ENCODE data around the gene SEMA4D. TPM values are rescaled to one million over a fixed set of nuclear protein-coding genes. Genes with fewer than 3 reads are reported as not detected.

The SEMA4D gene
- total RNA-seq, 1 donor, result 0.72 TPM

DNA sequence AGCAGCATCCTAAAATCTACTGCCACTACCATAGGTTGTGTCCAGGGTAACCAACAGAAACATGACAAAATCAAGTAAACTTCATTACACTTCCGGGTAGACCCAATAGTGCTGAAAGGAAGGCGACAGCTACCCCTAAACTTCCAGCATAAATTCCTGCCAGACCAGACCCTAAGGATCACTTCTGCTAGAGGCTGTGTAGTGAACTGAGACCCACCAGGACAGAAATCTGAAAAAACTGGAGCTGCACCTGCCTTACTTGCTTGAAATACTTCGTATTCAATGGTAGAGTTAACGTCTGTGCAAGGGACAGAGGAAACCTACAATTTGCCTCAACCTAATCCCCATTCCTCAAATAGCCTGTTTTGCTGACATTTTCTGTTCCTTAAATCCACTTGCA, 180.6 kb downstream of the SEMA4D start:
- Histone ChIP-seq H3K36me3 (ENCODE audit: insufficient read depth, low read length) (peaks cover 22% of the 10 kb centered on the region), H3K4me2 (ENCODE audit: insufficient read depth, low read length) (peak overlapping the region; percentile 85), H3K4me3 (ENCODE audit: insufficient read depth, low read length) (peak overlapping the region; percentile 78)

DNA sequence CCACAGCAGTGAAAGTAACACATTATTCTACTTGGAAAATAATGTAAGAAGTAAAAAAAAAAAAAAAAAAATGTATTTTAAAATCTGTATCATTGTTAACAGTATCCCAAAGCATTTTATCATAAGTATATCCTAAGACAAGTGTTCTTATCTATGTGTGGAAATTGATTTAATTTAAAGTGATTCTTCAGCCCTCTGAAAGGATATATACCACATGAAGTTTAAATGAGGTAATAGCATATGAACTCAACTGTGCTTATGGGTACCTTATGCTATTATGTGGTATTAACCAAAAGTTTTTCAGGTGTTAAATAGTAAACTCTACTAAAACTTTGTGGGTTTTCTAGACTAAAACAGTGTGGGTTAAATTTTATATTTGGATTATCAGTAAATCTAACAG, 182.4 kb downstream of the SEMA4D start:
- H2AFZ ChIP-seq (ENCODE audit: low read length), result no peak overlapping the region
- H4K20me1 ChIP-seq (ENCODE audit: insufficient read depth, low read length), result peaks cover 4% of the 10 kb centered on the region
- H3K4me3 ChIP-seq (ENCODE audit: insufficient read depth, low read length), result no peak overlapping the region
- peaks cover 79% of the 10 kb centered on the region for H3K79me2 ChIP-seq (ENCODE audit: insufficient read depth, low read length)
- peaks cover 22% of the 10 kb centered on the region for H3K36me3 ChIP-seq (ENCODE audit: insufficient read depth, low read length)
- TF ChIP-seq, protein P1, sequence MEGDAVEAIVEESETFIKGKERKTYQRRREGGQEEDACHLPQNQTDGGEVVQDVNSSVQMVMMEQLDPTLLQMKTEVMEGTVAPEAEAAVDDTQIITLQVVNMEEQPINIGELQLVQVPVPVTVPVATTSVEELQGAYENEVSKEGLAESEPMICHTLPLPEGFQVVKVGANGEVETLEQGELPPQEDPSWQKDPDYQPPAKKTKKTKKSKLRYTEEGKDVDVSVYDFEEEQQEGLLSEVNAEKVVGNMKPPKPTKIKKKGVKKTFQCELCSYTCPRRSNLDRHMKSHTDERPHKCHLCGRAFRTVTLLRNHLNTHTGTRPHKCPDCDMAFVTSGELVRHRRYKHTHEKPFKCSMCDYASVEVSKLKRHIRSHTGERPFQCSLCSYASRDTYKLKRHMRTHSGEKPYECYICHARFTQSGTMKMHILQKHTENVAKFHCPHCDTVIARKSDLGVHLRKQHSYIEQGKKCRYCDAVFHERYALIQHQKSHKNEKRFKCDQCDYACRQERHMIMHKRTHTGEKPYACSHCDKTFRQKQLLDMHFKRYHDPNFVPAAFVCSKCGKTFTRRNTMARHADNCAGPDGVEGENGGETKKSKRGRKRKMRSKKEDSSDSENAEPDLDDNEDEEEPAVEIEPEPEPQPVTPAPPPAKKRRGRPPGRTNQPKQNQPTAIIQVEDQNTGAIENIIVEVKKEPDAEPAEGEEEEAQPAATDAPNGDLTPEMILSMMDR (IDR thresholded peaks at IDR 0.05; ENCODE audit: extremely low read depth, low read depth, low read length), result no peak
- peak overlapping the region; percentile 18 for H3K27ac ChIP-seq (ENCODE audit: low read depth, low read length)
- H3K4me2 ChIP-seq (ENCODE audit: insufficient read depth, low read length), result peak overlapping the region; percentile 92
- no peaks in the 10 kb centered on the region for H3K27me3 ChIP-seq (ENCODE audit: insufficient read depth, low read length)
- DNase-seq (ENCODE audit: insufficient read length, low spot score, missing footprints), result no peak
- peaks cover 46% of the 10 kb centered on the region for H3K4me1 ChIP-seq (ENCODE audit: insufficient read depth, low read length)
- H3K9me3 ChIP-seq (ENCODE audit: low read depth, low read length), result no peaks in the 10 kb centered on the region

More for the DNA sequence above, 180.6 kb downstream of the SEMA4D start:
- H2AFZ ChIP-seq (ENCODE audit: low read length), result no peak overlapping the region
- DNase-seq (ENCODE audit: insufficient read length, low spot score, missing footprints), result no peak
- peaks cover 80% of the 10 kb centered on the region for H3K79me2 ChIP-seq (ENCODE audit: insufficient read depth, low read length)
- no peaks in the 10 kb centered on the region for H3K9me3 ChIP-seq (ENCODE audit: low read depth, low read length)
- H3K27ac ChIP-seq (ENCODE audit: low read depth, low read length), result peak overlapping the region; percentile 96
- TF ChIP-seq, protein P1 (IDR thresholded peaks at IDR 0.05; ENCODE audit: extremely low read depth, low read depth, low read length), result no peak
- H4K20me1 ChIP-seq (ENCODE audit: insufficient read depth, low read length), result peaks cover 4% of the 10 kb centered on the region
- peaks cover 46% of the 10 kb centered on the region for H3K4me1 ChIP-seq (ENCODE audit: insufficient read depth, low read length)
- no peaks in the 10 kb centered on the region for H3K27me3 ChIP-seq (ENCODE audit: insufficient read depth, low read length)

DNA sequence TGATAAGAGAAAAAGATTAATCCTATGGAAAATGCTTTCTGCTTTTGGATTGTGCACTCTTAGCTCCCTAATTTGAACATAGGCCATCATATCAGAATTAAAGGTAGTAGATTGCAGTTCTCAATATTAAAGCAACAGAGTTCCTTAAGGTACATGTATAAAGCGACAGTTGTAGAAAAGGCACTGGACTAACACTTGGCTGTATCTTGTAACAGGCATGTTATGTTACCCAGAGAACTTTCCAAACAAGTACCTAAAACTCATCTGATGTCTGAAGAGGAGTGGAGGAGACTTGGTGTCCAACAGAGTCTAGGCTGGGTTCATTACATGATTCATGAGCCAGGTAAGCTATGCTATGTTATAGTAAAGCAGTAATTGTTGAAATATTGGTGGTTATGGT, 183.0 kb downstream of the SEMA4D start:
- TF ChIP-seq, protein P1 (IDR thresholded peaks at IDR 0.05; ENCODE audit: extremely low read depth, low read depth, low read length), result no peak
- no peak overlapping the region for H3K4me3 ChIP-seq (ENCODE audit: insufficient read depth, low read length)
- peaks cover 78% of the 10 kb centered on the region for H3K79me2 ChIP-seq (ENCODE audit: insufficient read depth, low read length)
- H3K27ac ChIP-seq (ENCODE audit: low read depth, low read length), result peak overlapping the region; percentile 88
- H3K9me3 ChIP-seq (ENCODE audit: low read depth, low read length), result no peaks in the 10 kb centered on the region
- H2AFZ ChIP-seq (ENCODE audit: low read length), result peak overlapping the region; percentile 64
- H4K20me1 ChIP-seq (ENCODE audit: insufficient read depth, low read length), result peaks cover 4% of the 10 kb centered on the region
- H3K27me3 ChIP-seq (ENCODE audit: insufficient read depth, low read length), result no peaks in the 10 kb centered on the region
- peak overlapping the region; percentile 92 for H3K4me2 ChIP-seq (ENCODE audit: insufficient read depth, low read length)
- peaks cover 46% of the 10 kb centered on the region for H3K4me1 ChIP-seq (ENCODE audit: insufficient read depth, low read length)
- H3K36me3 ChIP-seq (ENCODE audit: insufficient read depth, low read length), result peaks cover 21% of the 10 kb centered on the region
- DNase-seq (ENCODE audit: insufficient read length, low spot score, missing footprints), result no peak

DNA sequence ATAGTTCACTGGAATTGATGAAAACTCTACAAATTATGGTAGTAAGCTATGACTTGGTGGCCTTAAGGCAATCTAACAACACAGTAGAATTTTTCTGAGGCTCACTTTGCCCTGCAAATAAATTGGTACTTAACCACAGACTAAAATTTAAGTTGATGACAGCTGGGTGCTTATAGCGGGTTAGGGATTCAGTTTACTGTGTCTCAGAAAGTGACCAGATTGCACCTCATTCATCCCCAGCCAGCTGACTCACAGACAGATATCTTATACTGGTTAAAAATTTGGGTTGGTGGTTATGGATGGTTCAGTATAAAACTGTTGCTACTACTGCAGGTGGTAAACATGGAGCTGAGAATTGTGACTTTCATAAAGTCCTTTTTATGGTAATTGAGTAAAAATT, 184.1 kb downstream of the SEMA4D start:
- H3K4me3 ChIP-seq (ENCODE audit: insufficient read depth, low read length), result peak overlapping the region; percentile 81
- H4K20me1 ChIP-seq (ENCODE audit: insufficient read depth, low read length), result peaks cover 4% of the 10 kb centered on the region
- no peak overlapping the region for H2AFZ ChIP-seq (ENCODE audit: low read length)
- TF ChIP-seq, protein P1 (IDR thresholded peaks at IDR 0.05; ENCODE audit: extremely low read depth, low read depth, low read length), result no peak
- H3K4me1 ChIP-seq (ENCODE audit: insufficient read depth, low read length), result peaks cover 44% of the 10 kb centered on the region
- peaks cover 18% of the 10 kb centered on the region for H3K36me3 ChIP-seq (ENCODE audit: insufficient read depth, low read length)
- no peaks in the 10 kb centered on the region for H3K9me3 ChIP-seq (ENCODE audit: low read depth, low read length)
- H3K27me3 ChIP-seq (ENCODE audit: insufficient read depth, low read length), result no peaks in the 10 kb centered on the region
- no peak for DNase-seq (ENCODE audit: insufficient read length, low spot score, missing footprints)
- H3K4me2 ChIP-seq (ENCODE audit: insufficient read depth, low read length), result peak overlapping the region; percentile 92
- peak overlapping the region; percentile 88 for H3K27ac ChIP-seq (ENCODE audit: low read depth, low read length)
- peaks cover 71% of the 10 kb centered on the region for H3K79me2 ChIP-seq (ENCODE audit: insufficient read depth, low read length)

Measured in osteoblast (primary cell).